ENCODE data around the gene SELENOS. TPM values are rescaled to one million over a fixed set of nuclear protein-coding genes. Genes with fewer than 3 reads are reported as not detected.
A peak's percentile ranks its signal among the peaks of the same experiment; 100 is the strongest.

SELENOS gene
- total and polyA plus RNA-seq, 2 donors = 40.7 to 87.5 TPM

- 28% methylated on average over 11 of the region's 11 CpGs for WGBS
- Histone ChIP-seq H3K4me3 (ENCODE audit: low read depth, low read length) (no peak overlapping the region), H3K36me3 (ENCODE audit: insufficient read depth) (no peaks in the 10 kb centered on the region), H3K4me1 (ENCODE audit: insufficient read depth) (no peaks in the 10 kb centered on the region), H3K27ac (ENCODE audit: low read depth) (no peak overlapping the region)
- DNase-seq (ENCODE audit: extremely low spot score) = no peak
Measured at GRCh38 chr15:101258238-101259144, 18.8 kb downstream of the SELENOS start.

- no peak for DNase-seq (ENCODE audit: extremely low spot score)
- H3K4me3 ChIP-seq (ENCODE audit: low read depth, low read length) = no peak overlapping the region
- H3K27ac ChIP-seq (ENCODE audit: low read depth) = no peak overlapping the region
- no peaks in the 10 kb centered on the region for H3K36me3 ChIP-seq (ENCODE audit: insufficient read depth)
- H3K4me1 ChIP-seq (ENCODE audit: insufficient read depth) = no peaks in the 10 kb centered on the region
- 89% methylated on average over 6 of the region's 6 CpGs for WGBS
Measured at GRCh38 chr15:101256757-101257156, 20.5 kb downstream of the SELENOS start.

- H3K27ac ChIP-seq (ENCODE audit: low read depth) = no peak overlapping the region
- no peaks in the 10 kb centered on the region for H3K36me3 ChIP-seq (ENCODE audit: insufficient read depth)
- 35% methylated on average over 8 of the region's 8 CpGs for WGBS
- H3K4me3 ChIP-seq (ENCODE audit: low read depth, low read length) = no peak overlapping the region
- no peak for DNase-seq (ENCODE audit: extremely low spot score)
- no peaks in the 10 kb centered on the region for H3K4me1 ChIP-seq (ENCODE audit: insufficient read depth)
Measured at GRCh38 chr15:101255615-101256241, 21.6 kb downstream of the SELENOS start.

DNA sequence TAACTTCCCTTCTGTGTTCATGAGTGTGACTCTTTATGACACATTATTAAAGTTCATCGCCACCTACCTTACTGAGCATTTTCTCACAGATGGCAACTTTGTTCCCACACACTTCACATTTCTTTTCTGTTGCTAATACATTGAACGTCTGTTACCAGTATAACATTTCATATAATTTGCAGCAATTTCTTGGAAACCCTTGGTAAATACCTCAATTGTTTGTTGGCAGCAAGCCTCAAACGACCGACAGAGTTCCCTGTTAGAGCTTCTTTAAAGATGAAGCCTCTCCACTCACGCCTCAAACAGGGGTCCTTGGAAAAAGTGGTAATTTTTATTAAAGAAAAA, 22.3 kb downstream of the SELENOS start:
- DNase-seq (ENCODE audit: extremely low spot score) = no peak
- Histone ChIP-seq H3K4me1 (ENCODE audit: insufficient read depth) (no peaks in the 10 kb centered on the region), H3K4me3 (ENCODE audit: low read depth, low read length) (no peak overlapping the region), H3K36me3 (ENCODE audit: insufficient read depth) (no peaks in the 10 kb centered on the region), H3K27ac (ENCODE audit: low read depth) (no peak overlapping the region)
- 63% methylated on average over 5 of the region's 5 CpGs for WGBS

DNA sequence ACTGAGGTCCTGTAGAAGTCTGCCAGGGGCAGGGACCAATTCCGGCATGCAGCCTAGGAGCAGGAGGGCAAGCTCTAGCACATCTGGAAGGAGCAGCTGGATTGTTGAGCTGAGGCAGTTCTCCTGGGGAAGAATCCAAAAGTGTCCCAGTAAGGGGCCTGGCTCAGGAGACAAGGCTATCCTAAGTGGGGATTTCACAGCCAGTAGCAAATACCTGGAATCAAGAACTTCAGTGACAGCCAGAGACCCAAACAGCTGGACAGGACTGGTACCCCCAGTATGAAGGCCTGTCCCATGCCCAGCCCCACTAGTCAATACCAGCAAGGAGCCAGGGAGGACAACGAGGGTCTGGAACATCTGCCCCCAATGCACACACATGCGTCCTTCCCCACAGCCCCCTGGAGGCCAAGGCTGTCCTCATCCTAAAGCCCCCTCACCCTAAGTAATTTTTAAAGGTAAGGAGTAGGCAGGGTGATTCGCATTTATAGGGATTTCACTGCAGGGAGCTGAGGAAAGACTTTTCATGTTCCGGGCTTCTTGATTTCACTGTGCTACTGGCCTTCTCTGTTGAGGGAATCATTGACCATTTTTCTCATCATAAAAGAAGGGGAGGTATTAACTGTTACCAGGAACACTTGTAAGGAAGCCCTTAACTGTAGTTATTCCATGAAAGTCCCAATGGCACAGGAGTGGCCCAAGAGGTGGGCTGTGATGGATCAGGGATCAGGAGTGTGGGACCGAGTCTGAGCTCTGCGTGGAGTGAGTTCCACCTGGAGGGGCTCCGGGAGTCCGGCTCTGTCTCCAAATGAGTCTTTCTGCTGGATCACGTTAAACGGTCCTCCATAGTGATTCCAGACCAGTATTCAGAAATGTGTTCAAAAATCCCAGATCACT, 22.9 kb downstream of the SELENOS start:
- no peak overlapping the region for H3K4me3 ChIP-seq (ENCODE audit: low read depth, low read length)
- no peaks in the 10 kb centered on the region for H3K36me3 ChIP-seq (ENCODE audit: insufficient read depth)
- 90% methylated on average over 11 of the region's 11 CpGs for WGBS
- DNase-seq (ENCODE audit: extremely low spot score) = no peak
- no peaks in the 10 kb centered on the region for H3K4me1 ChIP-seq (ENCODE audit: insufficient read depth)
- H3K27ac ChIP-seq (ENCODE audit: low read depth) = no peak overlapping the region

GRCh38 chr15:101252836-101253235, 24.4 kb downstream of the SELENOS start:
- no peaks in the 10 kb centered on the region for H3K36me3 ChIP-seq (ENCODE audit: insufficient read depth)
- H3K4me3 ChIP-seq (ENCODE audit: low read depth, low read length) = peak overlapping the region; percentile 94
- no peak for DNase-seq (ENCODE audit: extremely low spot score)
- no peak overlapping the region for H3K27ac ChIP-seq (ENCODE audit: low read depth)
- WGBS = 44% methylated on average over 3 of the region's 3 CpGs
- H3K4me1 ChIP-seq (ENCODE audit: insufficient read depth) = no peaks in the 10 kb centered on the region

GRCh38 chr15:101251830-101252820, 25.2 kb downstream of the SELENOS start, which contains the start of gene CHSY1:
TSS of gene CHSY1 (minus strand) at chr15:101252048. CDS start at chr15:101251456, 592 bp downstream.
- WGBS = under 1% methylated on average over 108 of the region's 108 CpGs
- no peaks in the 10 kb centered on the region for H3K36me3 ChIP-seq (ENCODE audit: insufficient read depth)
- H3K4me3 ChIP-seq (ENCODE audit: low read depth, low read length) = peak within 1 kb of the TSS; percentile 94
- DNase-seq (ENCODE audit: extremely low spot score) = peak; percentile 78
- peak within 1 kb of the TSS; percentile 86 for H3K27ac ChIP-seq (ENCODE audit: low read depth)
- H3K4me1 ChIP-seq (ENCODE audit: insufficient read depth) = no peaks in the 10 kb centered on the region

DNA sequence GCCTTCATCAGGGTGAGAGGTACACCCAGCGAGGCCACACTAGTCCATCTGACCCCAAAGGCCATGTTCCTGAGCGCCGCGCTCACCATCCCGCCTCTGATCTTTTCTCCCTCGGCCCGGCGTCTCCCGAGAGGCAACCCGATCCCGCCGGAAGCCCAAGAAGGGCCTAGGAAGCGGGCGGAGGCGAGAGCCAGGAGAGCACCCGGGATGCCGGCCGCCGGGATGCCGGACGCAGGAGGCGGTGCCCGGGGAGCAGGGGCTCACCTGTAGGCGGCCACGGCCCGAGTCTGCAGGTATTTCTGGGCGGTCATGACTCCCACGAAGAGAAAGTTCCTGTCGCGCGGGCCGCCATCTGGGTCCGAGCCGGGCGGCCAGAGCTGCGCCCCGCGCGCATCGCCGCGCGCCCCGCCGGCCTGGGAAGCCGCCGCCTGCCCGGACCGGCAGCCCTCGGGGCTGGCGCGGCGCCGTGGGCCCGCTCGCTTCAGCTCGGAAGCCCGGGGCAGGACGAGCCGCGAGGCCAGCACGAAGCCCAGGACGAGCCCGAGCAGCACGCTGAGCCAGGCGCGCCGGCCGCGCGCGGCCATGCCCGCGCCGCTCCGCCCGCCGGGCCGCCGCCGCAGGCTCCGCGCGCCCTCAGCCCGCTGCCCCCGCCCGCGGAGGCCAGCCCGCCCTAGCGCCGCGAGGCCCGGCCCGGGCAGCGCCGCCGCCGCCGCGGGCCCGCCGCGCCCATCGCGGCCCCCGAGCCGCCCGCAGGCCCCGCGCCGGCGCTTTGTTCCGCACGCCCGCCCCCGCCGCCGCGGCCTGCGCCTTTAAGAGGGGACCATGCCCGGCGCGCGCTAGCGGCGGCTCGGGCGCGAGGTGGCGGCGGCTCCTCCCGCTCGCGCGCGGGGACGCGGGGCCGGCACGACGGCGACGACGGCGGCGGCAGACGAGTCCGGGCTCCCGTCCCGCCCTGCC, 26.1 kb downstream of the SELENOS start:
- Histone ChIP-seq H3K4me1 (ENCODE audit: insufficient read depth) (no peaks in the 10 kb centered on the region), H3K36me3 (ENCODE audit: insufficient read depth) (no peaks in the 10 kb centered on the region), H3K27ac (ENCODE audit: low read depth) (peak overlapping the region; percentile 86), H3K4me3 (ENCODE audit: low read depth, low read length) (peak overlapping the region; percentile 94)
- under 1% methylated on average over 147 of the region's 150 CpGs for WGBS
- DNase-seq (ENCODE audit: extremely low spot score) = no peak

DNA sequence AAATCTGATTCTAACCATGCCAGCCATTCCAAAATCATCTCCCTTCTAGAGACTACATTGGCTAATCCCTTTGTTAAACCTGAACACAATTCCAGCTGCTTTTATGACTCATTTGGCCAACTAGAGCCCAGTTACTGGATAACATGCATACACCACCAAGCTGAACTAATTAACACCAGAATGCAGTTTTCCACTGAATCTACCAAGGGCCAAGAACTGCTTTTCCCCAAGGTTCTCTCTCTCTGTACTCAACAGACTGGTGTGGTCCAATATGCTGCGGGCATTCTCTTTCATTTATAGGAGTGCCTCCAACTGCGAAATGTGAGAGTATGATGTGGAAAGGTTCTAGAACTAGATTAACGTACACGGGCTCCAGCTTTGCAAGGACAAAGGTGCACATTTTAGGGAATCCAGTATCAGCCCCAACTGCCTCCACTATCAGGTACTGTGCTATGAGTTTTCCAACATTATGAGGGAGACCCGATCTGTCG, 26.9 kb downstream of the SELENOS start:
- no peaks in the 10 kb centered on the region for H3K4me1 ChIP-seq (ENCODE audit: insufficient read depth)
- no peak for DNase-seq (ENCODE audit: extremely low spot score)
- no peaks in the 10 kb centered on the region for H3K36me3 ChIP-seq (ENCODE audit: insufficient read depth)
- H3K27ac ChIP-seq (ENCODE audit: low read depth) = no peak overlapping the region
- 11% methylated on average over 6 of the region's 6 CpGs for WGBS
- peak overlapping the region; percentile 94 for H3K4me3 ChIP-seq (ENCODE audit: low read depth, low read length)

DNA sequence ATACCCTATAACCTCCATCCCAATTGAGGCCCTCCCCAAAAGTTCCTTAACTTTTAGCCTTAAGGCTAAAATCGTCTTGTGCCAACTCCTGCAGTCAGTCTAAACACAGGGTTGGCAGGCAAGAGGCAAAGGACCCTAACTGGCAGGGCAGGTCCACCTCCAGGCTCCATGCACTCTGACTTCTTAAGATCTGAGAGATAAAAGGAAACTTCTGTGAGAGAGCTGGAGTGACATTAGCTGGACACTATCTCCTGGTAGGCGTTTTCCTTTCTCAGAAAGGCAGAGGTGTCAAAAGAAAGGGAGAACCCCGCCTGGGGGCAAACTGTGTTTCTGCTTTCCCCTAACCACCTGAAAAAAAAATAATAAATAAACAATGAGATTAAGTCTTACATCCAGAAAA, 29.0 kb downstream of the SELENOS start:
- H3K27ac ChIP-seq (ENCODE audit: low read depth) = no peak overlapping the region

DNA sequence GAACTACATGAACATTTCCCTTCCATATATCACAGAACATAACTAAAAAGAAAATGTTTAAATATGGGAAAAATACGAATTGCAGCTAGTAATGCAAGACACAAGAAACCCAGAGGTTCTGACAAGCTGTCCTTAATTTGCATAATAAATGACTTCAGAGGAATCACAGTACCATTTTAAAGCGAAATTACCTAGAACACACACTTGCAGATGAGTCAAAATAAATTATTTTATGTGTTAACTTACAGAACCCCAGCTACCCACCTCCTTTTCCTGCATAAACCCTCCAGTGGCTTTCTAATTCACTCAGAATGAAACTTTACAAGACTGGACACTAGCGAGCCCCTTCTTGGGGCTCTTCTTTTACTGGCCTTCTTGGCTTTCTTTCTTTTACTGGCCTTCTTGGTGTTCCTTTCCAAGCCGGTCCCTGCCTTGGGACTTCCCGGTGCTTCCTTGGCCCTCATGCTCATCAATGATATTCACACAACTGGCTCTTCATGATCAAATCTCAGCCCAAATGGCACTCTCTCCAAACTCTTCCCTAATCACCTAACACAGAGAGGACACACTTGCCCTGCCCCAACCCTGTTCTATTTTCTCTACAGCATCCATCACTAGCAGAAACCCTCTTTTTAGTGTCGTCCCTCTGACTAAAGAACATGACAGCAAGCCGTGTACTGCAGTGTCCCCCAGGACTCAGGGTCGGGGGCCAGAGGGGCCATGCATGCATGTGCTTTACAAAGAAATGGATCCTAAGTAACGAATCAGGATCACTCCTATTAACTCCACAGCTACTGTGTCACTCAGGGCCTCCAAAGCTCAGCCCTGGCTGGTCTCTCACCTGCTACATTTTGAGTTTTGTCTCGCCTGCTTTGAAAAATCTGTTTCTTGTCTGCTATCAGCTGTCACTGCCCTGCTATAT, 30.2 kb downstream of the SELENOS start:
- Histone ChIP-seq H3K36me3 (ENCODE audit: insufficient read depth) (no peaks in the 10 kb centered on the region), H3K4me1 (ENCODE audit: insufficient read depth) (peaks cover 1% of the 10 kb centered on the region), H3K27ac (ENCODE audit: low read depth) (no peak overlapping the region), H3K4me3 (ENCODE audit: low read depth, low read length) (no peak overlapping the region)
- DNase-seq (ENCODE audit: extremely low spot score) = no peak
- whole genome bisulfite sequencing = 83% methylated on average over 10 of the region's 10 CpGs

More for the DNA sequence above, 29.0 kb downstream of the SELENOS start:
- Histone ChIP-seq H3K4me3 (ENCODE audit: low read depth, low read length) (no peak overlapping the region), H3K36me3 (ENCODE audit: insufficient read depth) (no peaks in the 10 kb centered on the region), H3K4me1 (ENCODE audit: insufficient read depth) (peaks cover 1% of the 10 kb centered on the region)
- WGBS = 64% methylated on average over 3 of the region's 3 CpGs
- DNase-seq (ENCODE audit: extremely low spot score) = no peak

Data from urinary bladder (tissue), 4 donors.